ENCODE data around the gene NUP155. TPM values are rescaled to one million over a fixed set of nuclear protein-coding genes. Genes with fewer than 3 reads are reported as not detected.

The NUP155 gene
- total RNA-seq, 2 donors from 2014 or later: 68.6 to 75.3 TPM

DNA sequence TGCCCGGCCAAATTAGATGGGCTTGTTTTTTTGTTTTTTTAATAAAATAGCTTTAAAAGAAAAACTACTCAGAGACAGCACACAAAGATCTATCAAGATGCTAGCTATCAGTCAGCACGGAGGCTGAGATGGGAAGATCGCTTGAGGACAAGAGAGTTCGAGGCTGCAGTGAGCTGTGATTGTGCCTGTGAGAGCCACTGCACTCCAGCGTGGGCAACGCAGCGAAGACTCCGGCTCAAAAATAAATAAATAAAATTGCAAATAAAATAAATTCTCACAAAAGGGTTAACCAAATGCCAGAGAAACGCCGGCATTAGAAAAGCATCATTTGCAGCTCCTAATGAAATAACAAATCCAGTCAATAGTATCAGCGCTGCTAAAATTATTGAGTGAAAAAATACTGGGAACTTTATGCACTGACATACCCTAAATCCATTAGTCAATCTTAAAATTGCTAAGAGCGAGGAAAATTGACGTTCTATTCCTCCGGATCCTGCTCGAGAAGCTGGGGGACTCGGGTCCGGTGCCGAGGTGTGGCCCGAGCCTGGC, 122.4 kb downstream of the NUP155 start:
- Mint-ChIP-seq H3K9me3 (peaks cover 2% of the 10 kb centered on the region), H3K27ac (peak overlapping the region; percentile 77), H3K4me1 (peaks cover 4% of the 10 kb centered on the region), H3K36me3 (ENCODE audit: low read depth) (peaks cover 2% of the 10 kb centered on the region), H3K4me3 (peak overlapping the region; percentile 75), H3K27me3 (ENCODE audit: insufficient read depth) (no peaks in the 10 kb centered on the region)
- peaks cover 5% of the 10 kb centered on the region for H3K36me3 ChIP-seq (ENCODE audit: control insufficient read depth, insufficient read depth, low read length)
- H3K4me3 ChIP-seq (ENCODE audit: low read length): peak overlapping the region; percentile 98
- no peaks in the 10 kb centered on the region for H3K9me3 ChIP-seq (ENCODE audit: control insufficient read depth, low read length)
- DNase-seq: peak; percentile 51
- H3K27me3 ChIP-seq (ENCODE audit: control insufficient read depth, insufficient read depth, low read length, poor library complexity, severe bottlenecking): no peaks in the 10 kb centered on the region
- WGBS, 2 experiments (ENCODE audit: insufficient coverage in 1 of 2, insufficient read length in 1 of 2): 12 to 28% methylated on average over 7 to 19 of the region's 19 CpGs
- H3K9ac ChIP-seq (ENCODE audit: extremely low read depth, low read length, poor library complexity, severe bottlenecking): peak overlapping the region; percentile 80
- H3K4me1 ChIP-seq (ENCODE audit: control insufficient read depth, insufficient read depth, low read length): no peaks in the 10 kb centered on the region
- TF ChIP-seq, protein P1, sequence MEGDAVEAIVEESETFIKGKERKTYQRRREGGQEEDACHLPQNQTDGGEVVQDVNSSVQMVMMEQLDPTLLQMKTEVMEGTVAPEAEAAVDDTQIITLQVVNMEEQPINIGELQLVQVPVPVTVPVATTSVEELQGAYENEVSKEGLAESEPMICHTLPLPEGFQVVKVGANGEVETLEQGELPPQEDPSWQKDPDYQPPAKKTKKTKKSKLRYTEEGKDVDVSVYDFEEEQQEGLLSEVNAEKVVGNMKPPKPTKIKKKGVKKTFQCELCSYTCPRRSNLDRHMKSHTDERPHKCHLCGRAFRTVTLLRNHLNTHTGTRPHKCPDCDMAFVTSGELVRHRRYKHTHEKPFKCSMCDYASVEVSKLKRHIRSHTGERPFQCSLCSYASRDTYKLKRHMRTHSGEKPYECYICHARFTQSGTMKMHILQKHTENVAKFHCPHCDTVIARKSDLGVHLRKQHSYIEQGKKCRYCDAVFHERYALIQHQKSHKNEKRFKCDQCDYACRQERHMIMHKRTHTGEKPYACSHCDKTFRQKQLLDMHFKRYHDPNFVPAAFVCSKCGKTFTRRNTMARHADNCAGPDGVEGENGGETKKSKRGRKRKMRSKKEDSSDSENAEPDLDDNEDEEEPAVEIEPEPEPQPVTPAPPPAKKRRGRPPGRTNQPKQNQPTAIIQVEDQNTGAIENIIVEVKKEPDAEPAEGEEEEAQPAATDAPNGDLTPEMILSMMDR (conservative IDR thresholded peaks at IDR 0.05): no peak
- peak overlapping the region; percentile 86 for H3K27ac ChIP-seq (ENCODE audit: low read depth, low read length)

- H3K9me3 Mint-ChIP-seq: no peaks in the 10 kb centered on the region
- 83 to 92% methylated on average over 1 to 4 of the region's 4 CpGs for WGBS, 2 experiments (ENCODE audit: insufficient coverage in 1 of 2, insufficient read length in 1 of 2)
- Histone ChIP-seq H3K4me3 (ENCODE audit: low read length) (no peak overlapping the region), H3K27me3 (ENCODE audit: control insufficient read depth, insufficient read depth, low read length, poor library complexity, severe bottlenecking) (no peaks in the 10 kb centered on the region), H3K9me3 (ENCODE audit: control insufficient read depth, low read length) (no peaks in the 10 kb centered on the region), H3K9ac (ENCODE audit: extremely low read depth, low read length, poor library complexity, severe bottlenecking) (no peak overlapping the region), H3K27ac (ENCODE audit: low read depth, low read length) (no peak overlapping the region), H3K36me3 (ENCODE audit: control insufficient read depth, insufficient read depth, low read length) (peaks cover 9% of the 10 kb centered on the region), H3K4me1 (ENCODE audit: control insufficient read depth, insufficient read depth, low read length) (no peaks in the 10 kb centered on the region)
- peak overlapping the region; percentile 75 for H3K4me3 Mint-ChIP-seq
- no peaks in the 10 kb centered on the region for H3K27me3 Mint-ChIP-seq (ENCODE audit: insufficient read depth)
- no peak overlapping the region for H3K27ac Mint-ChIP-seq
- TF ChIP-seq, protein P1 (conservative IDR thresholded peaks at IDR 0.05): no peak
- DNase-seq: no peak
- peaks cover 6% of the 10 kb centered on the region for H3K36me3 Mint-ChIP-seq (ENCODE audit: low read depth)
- H3K4me1 Mint-ChIP-seq: peaks cover 4% of the 10 kb centered on the region
Measured at GRCh38 chr5:37247496-37247895, 123.4 kb downstream of the NUP155 start.

- 86 to 100% methylated on average over 1 of the region's 1 CpG for WGBS, 2 experiments (ENCODE audit: insufficient coverage in 1 of 2, insufficient read length in 1 of 2)
- no peak overlapping the region for H3K27ac Mint-ChIP-seq
Measured at GRCh38 chr5:37247036-37247435, 123.9 kb downstream of the NUP155 start.

More at GRCh38 chr5:37247036-37247435, 123.9 kb downstream of the NUP155 start:
- Histone ChIP-seq H3K9me3 (ENCODE audit: control insufficient read depth, low read length) (no peaks in the 10 kb centered on the region), H3K27ac (ENCODE audit: low read depth, low read length) (no peak overlapping the region), H3K36me3 (ENCODE audit: control insufficient read depth, insufficient read depth, low read length) (peaks cover 11% of the 10 kb centered on the region), H3K4me1 (ENCODE audit: control insufficient read depth, insufficient read depth, low read length) (no peaks in the 10 kb centered on the region), H3K27me3 (ENCODE audit: control insufficient read depth, insufficient read depth, low read length, poor library complexity, severe bottlenecking) (no peaks in the 10 kb centered on the region), H3K9ac (ENCODE audit: extremely low read depth, low read length, poor library complexity, severe bottlenecking) (no peak overlapping the region), H3K4me3 (ENCODE audit: low read length) (no peak overlapping the region)
- Mint-ChIP-seq H3K27me3 (ENCODE audit: insufficient read depth) (no peaks in the 10 kb centered on the region), H3K9me3 (no peaks in the 10 kb centered on the region), H3K4me1 (peaks cover 4% of the 10 kb centered on the region), H3K36me3 (ENCODE audit: low read depth) (peaks cover 8% of the 10 kb centered on the region), H3K4me3 (no peak overlapping the region)
- no peak for DNase-seq
- TF ChIP-seq, protein P1 (conservative IDR thresholded peaks at IDR 0.05): no peak

Other genes starting within 250 kb of the NUP155 start
- 10 to 100 TPM; 17.2 to 22.8 TPM for gene CPLANE1, start 121.7 kb downstream of the NUP155 start, total RNA-seq
- gene WDR70, start 8.2 kb upstream of the NUP155 start, total RNA-seq: 10 to 100 TPM; 34.2 to 36.1 TPM

Data from endodermal cell (in vitro differentiated cells).